ENCODE data around the gene XKR7.
"Not testable (repeated sequence)": the region's sequence is repeated elsewhere in the genome, so short reads cannot be mapped to it uniquely, and the experiment has no call there.

XKR7 gene
- total RNA-seq = 0 to 0.04 reads per million in 2 experiments

GRCh38 chr20:31967830-31968249 lies at the start of gene XKR7:
XKR7 (plus strand) TSS chr20:31968151; CDS start chr20:31968176, 25 bp downstream.
- no peak for DNase-seq (ENCODE audit: low read depth)

DNA sequence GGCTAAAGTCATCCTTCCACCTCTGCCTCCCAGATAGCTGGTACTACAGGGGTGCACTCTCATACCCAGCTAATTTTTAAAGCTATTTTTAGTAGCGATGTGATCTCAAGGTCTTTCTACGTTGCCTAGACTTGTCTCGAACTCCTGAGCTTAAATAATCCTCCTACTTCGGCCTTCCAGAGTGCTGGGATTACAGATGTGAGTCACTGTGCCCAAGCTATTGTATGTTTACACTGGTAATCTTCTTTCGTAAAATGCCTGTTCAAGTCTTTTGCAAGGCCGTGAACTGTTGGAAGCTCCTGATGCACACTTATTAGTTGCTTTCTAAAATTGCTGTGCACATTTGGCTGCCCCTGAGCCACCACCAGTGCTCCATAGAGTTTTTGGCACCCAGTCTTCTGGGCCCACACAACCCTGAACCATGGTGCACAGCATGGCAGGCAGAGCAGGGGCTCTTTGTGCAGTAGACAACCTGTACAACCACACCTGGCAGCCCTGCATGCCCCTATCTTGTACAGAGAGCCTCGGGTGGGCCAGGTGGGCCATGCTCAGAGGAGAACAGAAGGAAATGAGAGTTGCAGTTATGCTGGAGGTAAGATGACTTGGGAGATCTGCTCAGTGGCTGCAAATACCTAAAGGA lies 49.4 kb upstream of the XKR7 start:
- no peak for DNase-seq (ENCODE audit: low read depth)

DNA sequence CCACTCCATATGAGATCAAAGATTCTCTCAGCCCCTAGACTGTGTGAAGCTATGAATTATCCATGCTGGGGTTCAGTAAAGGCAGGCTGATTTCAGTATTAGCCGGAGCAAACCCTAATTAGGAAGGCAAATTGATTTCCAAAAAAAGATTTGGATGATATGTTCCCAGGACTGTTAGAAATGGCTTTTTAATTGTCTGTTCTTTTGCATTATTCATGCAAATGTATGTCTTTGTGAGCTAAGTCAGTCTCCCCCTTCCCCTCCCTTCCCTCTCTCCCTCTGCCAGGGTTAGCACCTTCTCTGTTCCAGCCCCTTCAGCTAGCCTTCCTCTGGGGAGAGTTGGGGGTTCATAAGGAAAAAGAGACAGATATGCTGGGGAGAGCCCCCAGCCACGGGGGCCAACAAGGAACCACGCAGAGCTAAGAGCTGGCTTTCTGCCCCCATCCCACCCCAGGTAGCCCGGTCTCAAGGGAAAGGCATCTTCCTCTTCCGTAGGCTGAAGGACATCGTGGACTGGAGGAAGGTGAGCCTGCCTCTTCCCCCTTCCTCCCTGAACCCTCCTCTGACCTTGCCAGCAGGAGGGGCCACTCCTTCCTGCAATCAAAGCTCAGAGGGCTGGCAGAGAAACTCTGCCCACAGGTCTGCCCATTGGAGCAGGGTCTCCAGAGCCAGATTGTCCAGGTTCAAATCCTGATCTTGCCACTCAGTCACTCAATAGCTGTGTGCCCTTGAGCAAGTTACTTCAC lies 48.4 kb upstream of the XKR7 start:
- no peak for DNase-seq (ENCODE audit: low read depth)

GRCh38 chr20:31920275-31920855 lies 47.6 kb upstream of the XKR7 start:
- DNase-seq (ENCODE audit: low read depth) = no peak

DNA sequence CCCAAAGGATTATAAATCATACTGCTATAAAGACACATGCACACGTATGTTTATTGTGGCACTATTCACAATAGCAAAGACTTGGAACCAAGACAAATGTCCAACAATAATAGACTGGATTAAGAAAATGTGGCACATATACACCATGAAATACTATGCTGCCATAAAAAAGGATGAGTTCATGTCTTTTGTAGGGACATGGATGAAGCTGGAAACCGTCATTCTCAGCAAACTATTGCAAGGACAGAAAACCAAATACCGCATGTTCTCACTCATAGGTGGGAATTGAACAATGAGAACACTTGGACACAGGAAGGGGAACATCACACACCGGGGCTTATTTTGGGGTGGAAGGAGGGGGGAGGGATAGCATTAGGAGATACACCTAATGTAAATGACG lies 46.5 kb upstream of the XKR7 start:
- not testable (repeated sequence) for DNase-seq (ENCODE audit: low read depth)

DNA sequence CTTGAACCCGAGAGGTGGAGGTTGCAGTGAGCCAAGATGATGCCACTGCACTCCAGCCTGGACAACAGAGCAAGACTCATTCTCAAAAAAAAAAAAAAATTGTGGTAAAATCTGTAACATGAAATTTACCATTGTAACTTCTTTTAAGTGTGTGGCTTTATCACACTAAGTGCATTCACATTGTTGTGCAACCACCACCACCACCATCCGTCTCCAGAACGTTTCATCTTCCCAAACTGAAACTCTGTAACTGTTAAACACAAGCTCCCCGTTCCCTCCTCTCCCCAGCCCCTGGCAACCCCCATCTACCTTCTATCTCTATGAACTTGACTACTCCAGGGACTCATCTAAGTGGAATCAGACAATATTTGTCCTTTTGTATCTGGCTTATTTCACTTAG lies 45.8 kb upstream of the XKR7 start:
- DNase-seq (ENCODE audit: low read depth) = no peak

GRCh38 chr20:31922588-31922987 lies 45.4 kb upstream of the XKR7 start:
- no peak for DNase-seq (ENCODE audit: low read depth)

DNA sequence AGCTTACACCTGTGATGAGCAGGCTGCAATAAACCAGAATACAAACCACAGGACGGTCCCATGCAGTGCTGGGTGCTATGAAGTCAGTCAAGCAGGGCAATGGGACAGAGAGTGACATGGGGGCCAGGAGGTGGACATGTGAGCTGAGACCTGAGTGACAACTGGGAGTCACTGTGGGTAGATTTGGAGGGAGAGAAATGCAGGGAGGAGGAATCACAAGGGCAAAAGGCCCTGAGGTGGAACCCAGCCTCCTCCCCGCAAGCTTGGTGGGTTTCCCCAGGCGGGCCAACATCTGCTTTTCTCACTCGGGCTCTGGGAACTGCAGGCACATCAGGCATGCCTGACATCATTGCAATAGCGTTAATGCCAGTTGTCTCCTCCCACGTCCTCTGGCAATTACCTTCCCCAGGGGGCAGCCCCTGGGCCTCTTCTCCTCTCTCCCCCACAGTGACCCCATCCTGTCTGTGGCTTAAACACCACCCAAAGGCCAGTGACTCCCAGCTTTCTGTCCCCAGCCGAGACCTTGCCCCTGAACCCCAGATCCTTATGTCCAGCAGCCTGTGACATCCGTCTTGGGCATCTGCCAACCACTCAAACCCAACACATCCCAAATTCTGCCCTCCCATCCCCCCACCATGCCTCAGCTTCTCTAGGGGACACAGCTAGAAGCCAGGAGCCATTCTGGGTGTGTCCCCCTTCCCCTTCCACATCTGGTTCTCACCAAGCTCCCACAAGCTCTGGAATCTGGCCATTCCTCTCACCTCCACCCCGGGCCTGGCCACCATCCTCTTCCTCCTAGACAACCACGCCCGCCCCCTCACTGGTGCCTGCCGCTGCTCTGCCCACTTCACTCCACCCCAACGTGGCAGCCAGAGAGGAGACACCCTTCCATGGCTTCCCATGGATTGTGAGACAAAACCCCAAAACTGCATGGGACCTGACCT lies 44.3 kb upstream of the XKR7 start:
- no peak for DNase-seq (ENCODE audit: low read depth)

GRCh38 chr20:31924561-31924960 lies 43.4 kb upstream of the XKR7 start:
- DNase-seq (ENCODE audit: low read depth) = no peak

GRCh38 chr20:31925631-31926030 lies 42.3 kb upstream of the XKR7 start:
- DNase-seq (ENCODE audit: low read depth) = no peak

GRCh38 chr20:31926493-31926892 lies 41.5 kb upstream of the XKR7 start:
- no peak for DNase-seq (ENCODE audit: low read depth)

DNA sequence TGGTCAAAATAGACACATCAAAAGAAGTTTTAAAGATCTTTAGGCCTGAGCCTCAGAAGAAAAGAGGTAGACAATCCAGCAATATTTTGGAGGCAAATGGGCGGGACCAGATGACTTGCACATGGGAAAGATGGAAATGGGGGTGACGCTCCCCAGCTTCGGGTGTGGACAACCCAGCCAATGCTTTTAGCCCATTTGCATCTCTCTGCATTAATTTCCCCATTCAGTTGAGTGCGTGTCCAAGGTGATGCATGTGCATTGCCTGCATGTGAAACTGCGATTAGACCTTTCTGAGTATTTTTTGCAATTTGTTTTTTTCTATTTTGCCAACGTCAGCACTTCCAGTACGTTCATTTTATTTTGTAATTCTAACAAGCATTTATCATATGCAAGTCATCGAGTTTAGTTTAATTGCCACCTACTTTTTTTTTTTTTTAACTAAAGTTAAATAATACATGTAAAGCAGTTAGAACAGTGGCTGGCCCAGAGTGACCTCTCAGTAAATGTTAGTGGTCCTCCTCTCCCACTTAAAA lies 40.3 kb upstream of the XKR7 start:
- DNase-seq (ENCODE audit: low read depth) = no peak

GRCh38 chr20:31929631-31930030 lies 38.3 kb upstream of the XKR7 start:
- not testable (repeated sequence) for DNase-seq (ENCODE audit: low read depth)

- DNase-seq (ENCODE audit: low read depth) = no peak
These were observed 37.2 kb upstream of the XKR7 start for GRCh38 chr20:31930779-31931178.

DNA sequence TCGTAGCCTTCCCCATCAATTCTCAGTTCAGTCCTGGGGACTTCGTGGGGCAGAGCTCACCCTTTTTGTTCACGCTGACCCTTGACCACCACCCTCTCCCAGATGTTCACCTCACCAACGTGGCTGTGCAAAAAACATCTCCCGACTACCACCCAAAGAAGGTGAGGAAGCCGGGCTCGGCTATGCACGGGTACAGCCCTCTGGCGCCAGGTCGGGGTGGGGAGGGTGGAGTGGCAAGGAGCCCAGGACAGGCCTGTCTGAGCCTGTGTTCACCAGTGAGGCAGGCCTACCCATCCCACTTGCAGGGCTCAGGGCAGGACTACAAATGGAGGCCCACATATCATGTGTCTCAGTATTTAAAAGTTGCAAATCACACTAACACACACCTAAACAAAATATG lies 34.3 kb upstream of the XKR7 start:
- no peak for DNase-seq (ENCODE audit: low read depth)

DNA sequence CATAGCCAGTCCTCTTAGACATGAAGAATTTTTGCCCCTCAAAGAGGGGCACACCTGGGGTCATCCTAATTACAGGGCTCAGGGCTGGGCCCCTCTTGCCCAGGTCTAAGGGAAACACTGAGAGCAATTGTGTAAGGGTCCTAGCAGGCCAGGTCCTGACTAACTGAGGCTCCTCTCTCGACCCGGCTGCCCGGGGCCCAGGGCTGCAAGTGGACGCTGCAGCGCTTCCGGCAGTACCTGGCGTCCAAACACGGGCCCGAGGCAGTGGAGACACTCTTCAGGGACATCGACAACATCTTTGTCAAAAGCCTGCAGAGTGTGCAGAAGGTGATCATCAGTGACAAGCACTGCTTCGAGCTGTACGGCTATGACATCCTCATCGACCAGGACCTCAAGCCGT lies 33.5 kb upstream of the XKR7 start:
- DNase-seq (ENCODE audit: low read depth) = no peak

DNA sequence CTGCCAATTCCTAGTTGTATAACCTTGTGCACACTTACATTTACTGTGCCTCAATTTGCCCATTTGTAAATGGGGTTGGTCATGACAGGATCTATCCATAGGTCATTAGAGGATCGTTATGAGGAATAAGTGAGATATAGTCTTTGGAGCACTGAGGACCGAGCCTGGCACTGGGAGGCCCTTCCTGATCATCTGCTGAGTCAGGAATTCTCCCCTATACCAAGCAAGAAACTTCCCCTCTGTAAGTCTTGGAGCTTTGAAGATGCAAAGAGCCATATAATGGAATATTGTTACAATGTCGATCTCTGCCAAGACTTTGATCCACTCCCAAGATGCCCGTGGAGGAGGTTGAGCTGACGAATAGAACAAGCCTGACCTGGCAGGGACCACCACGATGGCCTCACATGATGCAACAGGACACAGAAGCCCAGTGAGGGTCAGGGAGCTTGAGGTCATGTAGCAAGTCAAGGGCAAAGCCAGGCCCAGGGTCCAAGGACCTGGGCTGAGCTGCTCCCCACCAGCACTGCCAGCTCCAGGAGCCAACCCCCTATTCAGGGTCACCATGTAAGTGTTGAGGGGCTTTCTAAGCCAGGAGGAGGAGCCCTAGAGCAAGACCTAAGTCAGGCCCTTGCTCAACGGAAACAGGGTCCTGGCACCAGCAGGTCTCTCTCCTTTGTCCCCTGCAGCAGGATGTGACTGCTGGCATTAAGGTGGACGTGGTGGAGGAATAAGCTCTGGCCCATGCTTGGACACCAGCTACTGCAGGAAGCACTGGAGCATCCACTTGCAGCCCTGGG lies 32.8 kb upstream of the XKR7 start:
- no peak for DNase-seq (ENCODE audit: low read depth)

- no peak for DNase-seq (ENCODE audit: low read depth)
These were observed 31.5 kb upstream of the XKR7 start for GRCh38 chr20:31936420-31936819.

DNA sequence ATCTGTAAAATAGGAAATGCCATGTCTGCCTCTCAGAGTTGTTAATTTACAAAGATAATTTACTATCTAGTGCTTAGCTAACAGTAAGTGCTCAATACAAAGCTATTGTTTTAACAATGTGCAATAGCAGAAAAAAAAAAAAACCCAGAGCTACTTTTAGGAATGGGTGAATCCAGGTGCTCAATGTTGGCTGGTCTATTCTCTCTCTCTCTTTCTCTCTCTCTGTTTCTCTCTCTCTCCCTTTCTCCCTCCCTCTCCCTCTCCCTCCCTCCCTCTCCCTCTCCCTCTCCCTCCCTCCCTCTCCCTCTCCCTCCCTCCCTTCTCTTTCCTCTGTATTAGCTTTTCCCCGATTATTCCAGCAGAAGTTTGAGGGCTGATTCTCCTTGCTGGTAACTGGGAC lies 30.1 kb upstream of the XKR7 start:
- no peak for DNase-seq (ENCODE audit: low read depth)

DNA sequence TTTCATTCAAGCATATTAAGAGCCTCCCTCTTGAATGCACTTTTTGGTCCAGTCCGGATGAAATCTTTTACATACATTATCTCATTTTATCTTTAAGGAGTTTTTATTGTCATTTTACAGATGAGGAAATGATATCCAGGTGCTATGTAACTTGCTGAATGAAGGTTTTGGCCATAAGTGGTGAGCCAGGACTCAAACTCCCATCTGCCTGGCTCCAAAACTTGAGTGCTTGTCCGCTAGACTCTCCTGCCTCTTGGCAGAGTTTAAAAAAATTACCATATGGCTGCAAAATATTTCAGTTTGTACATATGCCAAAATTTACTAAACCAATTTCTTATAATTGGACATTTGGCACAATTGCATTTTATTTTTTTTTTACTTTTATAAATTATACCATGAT lies 28.3 kb upstream of the XKR7 start:
- DNase-seq (ENCODE audit: low read depth) = no peak

- DNase-seq (ENCODE audit: low read depth) = no peak
These were observed 24.9 kb upstream of the XKR7 start for GRCh38 chr20:31943052-31943471.
